DOHH2 (cell line): ENCODE results near the gene MRPL48.

Experiments
- H3F3A ChIP-seq: fragments of 200-600 bp; sonication (generic), shearing (Covaris generic); 2 replicates; pipeline ENCODE4 v1.6.0; 2016; ENCODE audit warnings: antibody characterized with exemption, mild to moderate bottlenecking; ENCODE audit not compliant: control insufficient read depth, insufficient read depth
- H3K27ac ChIP-seq: fragments of 200-600 bp; sonication (generic); 2 replicates; pipeline ENCODE4 v1.5.1; 2014; ENCODE audit warnings: low read depth, mild to moderate bottlenecking, low read length, moderate library complexity
- H3K27me3 ChIP-seq: fragments of 200-600 bp; sonication (generic); 2 replicates; pipeline ENCODE4 v1.6.1; 2014; ENCODE audit warnings: mild to moderate bottlenecking, low read length, mixed read lengths; ENCODE audit not compliant: control insufficient read depth
- H3K36me3 ChIP-seq: fragments of 200-600 bp; sonication (generic); 2 replicates; pipeline ENCODE4 v1.6.1; 2014; ENCODE audit warnings: mild to moderate bottlenecking, low read length, moderate library complexity, mixed read lengths; ENCODE audit not compliant: control insufficient read depth
- H3K4me1 ChIP-seq: fragments of 200-600 bp; sonication (generic); 2 replicates; pipeline ENCODE4 v1.6.1; 2014; ENCODE audit warnings: mild to moderate bottlenecking, low read length, mixed read lengths; ENCODE audit not compliant: control insufficient read depth
- H3K4me2 ChIP-seq: fragments of 200-600 bp; sonication (generic); 2 replicates; pipeline ENCODE4 v1.6.0; 2014; ENCODE audit warnings: mild to moderate bottlenecking, low read length, moderate library complexity
- H3K4me3 ChIP-seq: fragments of 200-600 bp; sonication (generic); 2 replicates; pipeline ENCODE4 v1.5.1; 2014; ENCODE audit warnings: mild to moderate bottlenecking, low read length, mixed read lengths
- H3K79me2 ChIP-seq: fragments of 200-600 bp; sonication (generic); 2 replicates; pipeline ENCODE4 v1.6.1; 2014; ENCODE audit warnings: mild to moderate bottlenecking, low read length, mixed read lengths; ENCODE audit not compliant: control insufficient read depth
- H3K9me2 ChIP-seq: fragments of 200-600 bp; sonication (generic); replicated peaks from 2 replicates; pipeline ENCODE4 v1.6.1; 2014; ENCODE audit warnings: mild to moderate bottlenecking, low read length, mixed read lengths; ENCODE audit not compliant: control insufficient read depth
- H3K9me3 ChIP-seq: fragments of 200-600 bp; sonication (generic); 2 replicates; pipeline ENCODE4 v1.6.1; 2014; ENCODE audit warnings: antibody characterized with exemption, low read length, mixed read lengths; ENCODE audit not compliant: control insufficient read depth, insufficient read depth
- H4K20me1 ChIP-seq: fragments of 200-600 bp; sonication (generic); 2 replicates; pipeline ENCODE4 v1.6.0; 2014; ENCODE audit warnings: low read depth, mild to moderate bottlenecking, antibody characterized with exemption, low read length, moderate library complexity; ENCODE audit not compliant: control insufficient read depth, insufficient read depth
- CTCF ChIP-seq: fragments of 200-600 bp; sonication (generic); IDR thresholded peaks from one replicate; pipeline ENCODE4 v1.5.1; 2014; ENCODE audit warnings: antibody characterized with exemption, mild to moderate bottlenecking, low read depth, low read length; ENCODE audit not compliant: poor library complexity, severe bottlenecking
- EZH2phosphoT487 ChIP-seq: fragments of 200-600 bp; sonication (generic); IDR thresholded peaks from 2 replicates; pipeline ENCODE4 v1.6.1; 2017; ENCODE audit warnings: borderline replicate concordance, mild to moderate bottlenecking, antibody characterized with exemption, low read length, moderate library complexity, mixed read lengths

Gene MRPL48

GRCh38 chr11:73804712-73805111, 17.0 kb downstream of the MRPL48 start:
- no peaks in the 10 kb centered on the region for H3K9me3 ChIP-seq

GRCh38 chr11:73808052-73808451, 20.4 kb downstream of the MRPL48 start:
- Histone ChIP-seq H3K9me2 (no peaks in the 10 kb centered on the region), H4K20me1 (no peaks in the 10 kb centered on the region), H3K27ac (no peak overlapping the region), H3K36me3 (peaks cover 26% of the 10 kb centered on the region), H3K4me2 (no peak overlapping the region), H3K27me3 (no peaks in the 10 kb centered on the region), H3K79me2 (peaks cover 26% of the 10 kb centered on the region), H3F3A (no peaks in the 10 kb centered on the region), H3K4me1 (no peaks in the 10 kb centered on the region), H3K4me3 (no peak overlapping the region), H3K9me3 (no peaks in the 10 kb centered on the region)
- TF ChIP-seq CTCF (no peak), EZH2phosphoT487 (no peak)

More at GRCh38 chr11:73804712-73805111, 17.0 kb downstream of the MRPL48 start:
- H3K4me2 ChIP-seq = no peak overlapping the region
- no peak overlapping the region for H3K27ac ChIP-seq
- H3K9me2 ChIP-seq = no peaks in the 10 kb centered on the region
- no peaks in the 10 kb centered on the region for H3K4me1 ChIP-seq
- no peaks in the 10 kb centered on the region for H3F3A ChIP-seq
- peaks cover 44% of the 10 kb centered on the region for H3K79me2 ChIP-seq
- no peak overlapping the region for H3K4me3 ChIP-seq
- H4K20me1 ChIP-seq = no peaks in the 10 kb centered on the region
- peaks cover 30% of the 10 kb centered on the region for H3K36me3 ChIP-seq
- TF ChIP-seq EZH2phosphoT487 = no peak
- no peak for TF ChIP-seq CTCF
- no peaks in the 10 kb centered on the region for H3K27me3 ChIP-seq

GRCh38 chr11:73810637-73811036, 23.0 kb downstream of the MRPL48 start:
- H3F3A ChIP-seq = no peaks in the 10 kb centered on the region
- TF ChIP-seq EZH2phosphoT487 (no peak), CTCF (no peak)
- no peaks in the 10 kb centered on the region for H3K27me3 ChIP-seq
- H3K79me2 ChIP-seq = peaks cover 13% of the 10 kb centered on the region
- no peaks in the 10 kb centered on the region for H3K4me1 ChIP-seq
- H3K9me2 ChIP-seq = no peaks in the 10 kb centered on the region
- no peak overlapping the region for H3K4me2 ChIP-seq
- H3K4me3 ChIP-seq = no peak overlapping the region
- no peak overlapping the region for H3K27ac ChIP-seq
- peaks cover 24% of the 10 kb centered on the region for H3K36me3 ChIP-seq
- H3K9me3 ChIP-seq = no peaks in the 10 kb centered on the region
- no peaks in the 10 kb centered on the region for H4K20me1 ChIP-seq
